Measurements from ENCODE around the gene ULBP1.
"Not testable (repeated sequence)": the region's sequence is repeated elsewhere in the genome, so short reads cannot be mapped to it uniquely, and the experiment has no call there.

ULBP1 gene

GRCh38 chr6:149967591-149967990, 3.8 kb downstream of the ULBP1 start:
- DNase-seq (ENCODE audit: low read depth), result no peak
- H3K4me3 ChIP-seq (ENCODE audit: low read depth, low read length), result no peak overlapping the region
- no peak for TF ChIP-seq CTCF (conservative IDR thresholded peaks at IDR 0.05; ENCODE audit: low read depth, low read length)

- DNase-seq (ENCODE audit: low read depth); H3K4me3 ChIP-seq (ENCODE audit: low read depth, low read length): not testable (repeated sequence)
Observed at GRCh38 chr6:149967999-149968398, 4.3 kb downstream of the ULBP1 start.

GRCh38 chr6:149968909-149969308, 5.2 kb downstream of the ULBP1 start:
- H3K4me3 ChIP-seq (ENCODE audit: low read depth, low read length); DNase-seq (ENCODE audit: low read depth): not testable (repeated sequence)

- no peak overlapping the region for H3K4me3 ChIP-seq (ENCODE audit: low read depth, low read length)
- DNase-seq (ENCODE audit: low read depth), result no peak
- no peak for TF ChIP-seq CTCF (conservative IDR thresholded peaks at IDR 0.05; ENCODE audit: low read depth, low read length)
Observed at GRCh38 chr6:149969635-149970034, 5.9 kb downstream of the ULBP1 start.

GRCh38 chr6:149974394-149974793, 10.7 kb downstream of the ULBP1 start:
- H3K4me3 ChIP-seq (ENCODE audit: low read depth, low read length); DNase-seq (ENCODE audit: low read depth): not testable (repeated sequence)

GRCh38 chr6:149974825-149975224, 11.1 kb downstream of the ULBP1 start:
- no peak overlapping the region for H3K4me3 ChIP-seq (ENCODE audit: low read depth, low read length)
- DNase-seq (ENCODE audit: low read depth), result no peak
- TF ChIP-seq CTCF (conservative IDR thresholded peaks at IDR 0.05; ENCODE audit: low read depth, low read length), result no peak

GRCh38 chr6:149975400-149975799, 11.7 kb downstream of the ULBP1 start:
- DNase-seq (ENCODE audit: low read depth), result no peak
- no peak for TF ChIP-seq CTCF (conservative IDR thresholded peaks at IDR 0.05; ENCODE audit: low read depth, low read length)
- no peak overlapping the region for H3K4me3 ChIP-seq (ENCODE audit: low read depth, low read length)

GRCh38 chr6:149977221-149977620, 13.5 kb downstream of the ULBP1 start:
- no peak for TF ChIP-seq CTCF (conservative IDR thresholded peaks at IDR 0.05; ENCODE audit: low read depth, low read length)
- no peak for DNase-seq (ENCODE audit: low read depth)
- H3K4me3 ChIP-seq (ENCODE audit: low read depth, low read length), result no peak overlapping the region

- no peak for TF ChIP-seq CTCF (conservative IDR thresholded peaks at IDR 0.05; ENCODE audit: low read depth, low read length)
- DNase-seq (ENCODE audit: low read depth), result no peak
- no peak overlapping the region for H3K4me3 ChIP-seq (ENCODE audit: low read depth, low read length)
Observed at GRCh38 chr6:149978610-149979009, 14.9 kb downstream of the ULBP1 start.

Data from choroid plexus epithelial cell (primary cell).